Measurements from ENCODE around the gene SLC38A3.

SLC38A3 gene

GRCh38 chr3:50193746-50194127, 11.3 kb upstream of the SLC38A3 start:
- H3K27ac ChIP-seq (ENCODE audit: poor library complexity, severe bottlenecking): no peak overlapping the region
- TF ChIP-seq, protein P1, sequence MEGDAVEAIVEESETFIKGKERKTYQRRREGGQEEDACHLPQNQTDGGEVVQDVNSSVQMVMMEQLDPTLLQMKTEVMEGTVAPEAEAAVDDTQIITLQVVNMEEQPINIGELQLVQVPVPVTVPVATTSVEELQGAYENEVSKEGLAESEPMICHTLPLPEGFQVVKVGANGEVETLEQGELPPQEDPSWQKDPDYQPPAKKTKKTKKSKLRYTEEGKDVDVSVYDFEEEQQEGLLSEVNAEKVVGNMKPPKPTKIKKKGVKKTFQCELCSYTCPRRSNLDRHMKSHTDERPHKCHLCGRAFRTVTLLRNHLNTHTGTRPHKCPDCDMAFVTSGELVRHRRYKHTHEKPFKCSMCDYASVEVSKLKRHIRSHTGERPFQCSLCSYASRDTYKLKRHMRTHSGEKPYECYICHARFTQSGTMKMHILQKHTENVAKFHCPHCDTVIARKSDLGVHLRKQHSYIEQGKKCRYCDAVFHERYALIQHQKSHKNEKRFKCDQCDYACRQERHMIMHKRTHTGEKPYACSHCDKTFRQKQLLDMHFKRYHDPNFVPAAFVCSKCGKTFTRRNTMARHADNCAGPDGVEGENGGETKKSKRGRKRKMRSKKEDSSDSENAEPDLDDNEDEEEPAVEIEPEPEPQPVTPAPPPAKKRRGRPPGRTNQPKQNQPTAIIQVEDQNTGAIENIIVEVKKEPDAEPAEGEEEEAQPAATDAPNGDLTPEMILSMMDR (IDR thresholded peaks at IDR 0.05; ENCODE audit: poor library complexity, severe bottlenecking): no peak
- no peaks in the 10 kb centered on the region for H3K9me3 ChIP-seq (ENCODE audit: severe bottlenecking)
- no peak for DNase-seq (ENCODE audit: low spot score)
- no peak for ATAC-seq (ENCODE audit: low read depth)
- peaks cover 20% of the 10 kb centered on the region for H3K27me3 ChIP-seq (ENCODE audit: insufficient read depth, poor library complexity, severe bottlenecking)
- H3K36me3 ChIP-seq (ENCODE audit: low read depth): peaks cover 2% of the 10 kb centered on the region; the same call in 1 of the 2 replicates
- no peak overlapping the region for H3K4me3 ChIP-seq (ENCODE audit: severe bottlenecking)
- H3K4me1 ChIP-seq (ENCODE audit: insufficient read depth, poor library complexity, severe bottlenecking): no peaks in the 10 kb centered on the region

DNA sequence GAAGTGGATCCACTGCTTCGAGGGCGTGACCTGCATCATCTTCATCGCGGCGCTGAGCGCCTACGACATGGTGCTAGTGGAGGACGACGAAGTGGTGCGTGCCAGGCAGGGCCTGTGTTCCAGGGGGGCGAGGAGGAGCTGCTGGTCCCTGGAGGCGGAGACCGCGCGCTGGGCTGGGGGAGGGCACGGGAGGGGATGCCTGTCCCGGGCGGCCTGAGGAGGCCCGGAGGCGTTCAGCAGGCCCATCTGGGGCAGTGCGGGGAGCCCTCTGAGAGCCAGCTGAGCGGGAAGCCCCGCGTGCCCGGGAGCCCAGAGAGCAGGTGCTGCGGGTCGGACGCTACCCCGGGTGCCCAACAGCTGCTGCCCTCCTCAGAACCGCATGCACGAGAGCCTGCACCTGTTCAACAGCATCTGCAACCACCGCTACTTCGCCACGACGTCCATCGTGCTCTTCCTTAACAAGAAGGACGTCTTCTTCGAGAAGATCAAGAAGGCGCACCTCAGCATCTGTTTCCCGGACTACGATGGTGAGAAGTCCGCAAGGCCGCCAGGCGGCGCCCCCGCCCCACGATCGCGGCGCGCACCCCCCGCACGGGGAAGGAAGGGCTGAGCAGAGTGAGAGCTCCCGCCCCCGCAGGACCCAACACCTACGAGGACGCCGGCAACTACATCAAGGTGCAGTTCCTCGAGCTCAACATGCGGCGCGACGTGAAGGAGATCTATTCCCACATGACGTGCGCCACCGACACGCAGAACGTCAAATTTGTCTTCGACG, 10.8 kb upstream of the SLC38A3 start:
- Histone ChIP-seq H3K4me3 (ENCODE audit: severe bottlenecking) (no peak overlapping the region), H3K27ac (ENCODE audit: poor library complexity, severe bottlenecking) (no peak overlapping the region), H3K27me3 (ENCODE audit: insufficient read depth, poor library complexity, severe bottlenecking) (peaks cover 20% of the 10 kb centered on the region), H3K4me1 (ENCODE audit: insufficient read depth, poor library complexity, severe bottlenecking) (no peaks in the 10 kb centered on the region), H3K9me3 (ENCODE audit: severe bottlenecking) (no peaks in the 10 kb centered on the region), H3K36me3 (ENCODE audit: low read depth) (no peaks in the 10 kb centered on the region)
- TF ChIP-seq, protein P1 (IDR thresholded peaks at IDR 0.05; ENCODE audit: poor library complexity, severe bottlenecking): peak; percentile 88
- DNase-seq (ENCODE audit: low spot score): no peak
- ATAC-seq (ENCODE audit: low read depth): peak; percentile 49

DNA sequence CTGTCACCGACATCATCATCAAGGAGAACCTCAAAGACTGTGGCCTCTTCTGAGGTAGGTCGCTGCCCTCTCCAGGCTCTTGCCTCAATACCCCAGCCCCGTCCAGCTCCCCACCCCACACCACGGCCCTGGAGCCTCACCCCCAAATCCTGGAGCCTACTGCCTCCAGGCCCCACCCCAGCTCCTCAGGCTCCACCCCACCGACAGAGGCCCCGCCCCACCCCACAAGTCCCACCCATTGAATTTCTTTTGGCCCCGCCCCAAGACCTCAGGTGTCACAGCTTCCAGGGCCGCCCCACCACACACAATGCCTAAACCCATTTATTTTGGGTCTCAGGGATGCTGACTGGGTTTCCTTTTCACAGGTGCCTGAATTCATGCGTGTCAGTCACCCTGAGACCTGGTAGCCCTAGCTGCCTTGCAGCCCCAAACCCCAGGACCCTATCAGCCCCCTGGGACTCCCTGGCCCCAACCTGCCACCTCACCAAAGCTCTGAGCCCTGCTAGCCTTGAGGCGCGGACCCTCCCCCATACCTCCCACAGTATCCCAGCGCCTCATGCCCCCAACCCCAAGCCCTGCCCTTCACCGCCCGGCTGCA, 10.1 kb upstream of the SLC38A3 start:
- Histone ChIP-seq H3K4me1 (ENCODE audit: insufficient read depth, poor library complexity, severe bottlenecking) (no peaks in the 10 kb centered on the region), H3K9me3 (ENCODE audit: severe bottlenecking) (no peaks in the 10 kb centered on the region), H3K27ac (ENCODE audit: poor library complexity, severe bottlenecking) (no peak overlapping the region), H3K4me3 (ENCODE audit: severe bottlenecking) (no peak overlapping the region), H3K36me3 (ENCODE audit: low read depth) (no peaks in the 10 kb centered on the region), H3K27me3 (ENCODE audit: insufficient read depth, poor library complexity, severe bottlenecking) (peaks cover 20% of the 10 kb centered on the region)
- DNase-seq (ENCODE audit: low spot score): no peak
- TF ChIP-seq, protein P1 (IDR thresholded peaks at IDR 0.05; ENCODE audit: poor library complexity, severe bottlenecking): no peak
- ATAC-seq (ENCODE audit: low read depth): 0 out of 3 replicates have a peak, but pooled peaks have one; percentile 13

GRCh38 chr3:50195501-50196252, 9.4 kb upstream of the SLC38A3 start:
- Histone ChIP-seq H3K27ac (ENCODE audit: poor library complexity, severe bottlenecking) (no peak overlapping the region), H3K4me1 (ENCODE audit: insufficient read depth, poor library complexity, severe bottlenecking) (no peaks in the 10 kb centered on the region), H3K4me3 (ENCODE audit: severe bottlenecking) (no peak overlapping the region), H3K27me3 (ENCODE audit: insufficient read depth, poor library complexity, severe bottlenecking) (peaks cover 20% of the 10 kb centered on the region), H3K36me3 (ENCODE audit: low read depth) (no peaks in the 10 kb centered on the region), H3K9me3 (ENCODE audit: severe bottlenecking) (no peaks in the 10 kb centered on the region)
- DNase-seq (ENCODE audit: low spot score): no peak
- TF ChIP-seq, protein P1 (IDR thresholded peaks at IDR 0.05; ENCODE audit: poor library complexity, severe bottlenecking): no peak
- ATAC-seq (ENCODE audit: low read depth): no peak

Data from RWPE2 (cell line).